Measurements from ENCODE around the gene TEX2. TPM values are rescaled to one million over a fixed set of nuclear protein-coding genes. Genes with fewer than 3 reads are reported as not detected.

The TEX2 gene
- total RNA-seq, 6 donors from 2014 or later = 42.3 to 96.1 (median 53.4) TPM

- Histone ChIP-seq H3K9me3 (no peaks in the 10 kb centered on the region), H3K27ac (peak overlapping the region; percentile 32 to 69 (median 58)), H3K27me3 (no peaks in the 10 kb centered on the region), H3K4me1 (peaks cover 53 to 72% (median 61%) of the 10 kb centered on the region in 4 donors), H3K4me3 (no peak overlapping the region), H3K36me3 (no peaks in the 10 kb centered on the region)
- TF ChIP-seq POLR2AphosphoS5 (IDR thresholded peaks at IDR 0.05) = peak in 1 of 2 donors; percentile 57
- TF ChIP-seq, protein P1, sequence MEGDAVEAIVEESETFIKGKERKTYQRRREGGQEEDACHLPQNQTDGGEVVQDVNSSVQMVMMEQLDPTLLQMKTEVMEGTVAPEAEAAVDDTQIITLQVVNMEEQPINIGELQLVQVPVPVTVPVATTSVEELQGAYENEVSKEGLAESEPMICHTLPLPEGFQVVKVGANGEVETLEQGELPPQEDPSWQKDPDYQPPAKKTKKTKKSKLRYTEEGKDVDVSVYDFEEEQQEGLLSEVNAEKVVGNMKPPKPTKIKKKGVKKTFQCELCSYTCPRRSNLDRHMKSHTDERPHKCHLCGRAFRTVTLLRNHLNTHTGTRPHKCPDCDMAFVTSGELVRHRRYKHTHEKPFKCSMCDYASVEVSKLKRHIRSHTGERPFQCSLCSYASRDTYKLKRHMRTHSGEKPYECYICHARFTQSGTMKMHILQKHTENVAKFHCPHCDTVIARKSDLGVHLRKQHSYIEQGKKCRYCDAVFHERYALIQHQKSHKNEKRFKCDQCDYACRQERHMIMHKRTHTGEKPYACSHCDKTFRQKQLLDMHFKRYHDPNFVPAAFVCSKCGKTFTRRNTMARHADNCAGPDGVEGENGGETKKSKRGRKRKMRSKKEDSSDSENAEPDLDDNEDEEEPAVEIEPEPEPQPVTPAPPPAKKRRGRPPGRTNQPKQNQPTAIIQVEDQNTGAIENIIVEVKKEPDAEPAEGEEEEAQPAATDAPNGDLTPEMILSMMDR (IDR thresholded peaks at IDR 0.05) = no peak
- TF ChIP-seq EP300 (IDR thresholded peaks at IDR 0.05) = peak in 1 of 4 donors; percentile 66
- ATAC-seq (ENCODE audit: low FRiP score in 2 of 2) (peak; percentile 45 to 71), DNase-seq (no peak)
- WGBS, 2 donors = 53 to 54% methylated on average over 7 of the region's 7 CpGs
Measured at GRCh38 chr17:64115822-64116534, 147.1 kb downstream of the TEX2 start.

DNA sequence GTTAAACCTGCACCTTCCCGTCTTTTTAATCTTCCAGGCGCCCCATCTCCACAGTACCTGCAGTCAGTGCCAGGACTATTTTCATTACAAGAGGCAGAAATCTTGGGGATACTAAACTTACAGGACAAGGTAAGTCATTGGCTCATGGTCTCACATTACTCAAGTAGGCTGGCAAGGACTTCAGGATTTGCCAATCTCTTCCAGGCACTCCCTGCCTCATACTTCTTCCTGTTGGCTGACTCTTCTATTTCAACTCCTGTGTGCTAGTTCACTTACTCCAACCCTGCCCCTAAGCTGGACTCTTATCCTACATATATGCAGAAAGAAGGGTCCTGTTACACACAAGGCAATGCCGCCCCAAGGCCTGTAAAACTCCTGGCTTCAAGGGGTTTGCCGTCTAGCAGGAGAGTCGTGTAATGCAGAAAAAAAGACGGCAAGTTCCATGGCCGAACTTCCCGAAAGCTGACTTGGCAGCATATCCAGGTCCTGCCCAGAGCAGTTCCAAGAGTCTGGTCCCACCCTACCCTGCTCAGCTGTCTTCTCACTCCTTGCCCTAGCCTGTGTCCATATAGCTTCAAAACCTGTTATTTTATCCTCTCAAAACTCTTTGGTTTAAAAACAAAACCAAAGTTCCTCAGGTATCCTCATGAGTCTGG is 147.9 kb downstream of the TEX2 start:
- H3K36me3 ChIP-seq = no peaks in the 10 kb centered on the region
- TF ChIP-seq, protein P1 (IDR thresholded peaks at IDR 0.05) = no peak
- TF ChIP-seq EP300 (IDR thresholded peaks at IDR 0.05) = peak in 1 of 4 donors; percentile 49
- WGBS, 2 donors = 66 to 79% methylated on average over 8 of the region's 8 CpGs
- ATAC-seq (ENCODE audit: low FRiP score in 2 of 2) (peak; percentile 50 to 80), DNase-seq (peak in 1 of 2 donors; percentile 74)
- no peaks in the 10 kb centered on the region for H3K9me3 ChIP-seq
- peaks cover 50 to 76% (median 58%) of the 10 kb centered on the region in 4 donors for H3K4me1 ChIP-seq
- no peaks in the 10 kb centered on the region for H3K27me3 ChIP-seq
- H3K27ac ChIP-seq = peak overlapping the region; percentile 32 to 69 (median 58)
- H3K4me3 ChIP-seq = peak overlapping the region in 1 of 4 donors; percentile 4

GRCh38 chr17:64113006-64113405 is 150.1 kb downstream of the TEX2 start:
- no peak for ATAC-seq (ENCODE audit: low FRiP score in 2 of 2)
- 97 to 98% methylated on average over 2 of the region's 2 CpGs for WGBS, 2 donors
- DNase-seq = no peak
- H3K36me3 ChIP-seq = no peaks in the 10 kb centered on the region
- peaks cover 32 to 63% (median 45%) of the 10 kb centered on the region in 4 donors for H3K4me1 ChIP-seq
- no peak overlapping the region for H3K4me3 ChIP-seq
- H3K27ac ChIP-seq = no peak overlapping the region
- H3K27me3 ChIP-seq = no peaks in the 10 kb centered on the region
- TF ChIP-seq, protein P1 (IDR thresholded peaks at IDR 0.05) = no peak
- TF ChIP-seq POLR2A (IDR thresholded peaks at IDR 0.05) (no peak), EP300 (IDR thresholded peaks at IDR 0.05) (no peak), POLR2AphosphoS5 (IDR thresholded peaks at IDR 0.05) (no peak)
- H3K9me3 ChIP-seq = no peaks in the 10 kb centered on the region

- Histone ChIP-seq H3K4me3 (no peak overlapping the region), H3K9me3 (no peaks in the 10 kb centered on the region), H3K27me3 (no peaks in the 10 kb centered on the region), H3K36me3 (no peaks in the 10 kb centered on the region), H3K27ac (no peak overlapping the region), H3K4me1 (peaks cover 36 to 63% (median 44%) of the 10 kb centered on the region in 4 donors)
- ATAC-seq (ENCODE audit: low FRiP score in 2 of 2) (no peak), DNase-seq (no peak)
- TF ChIP-seq EP300 (IDR thresholded peaks at IDR 0.05) (no peak), POLR2A (IDR thresholded peaks at IDR 0.05) (no peak), POLR2AphosphoS5 (IDR thresholded peaks at IDR 0.05) (no peak)
- TF ChIP-seq, protein P1 (IDR thresholded peaks at IDR 0.05) = no peak
- WGBS, 2 donors = 77% methylated on average over 4 of the region's 4 CpGs
Measured at GRCh38 chr17:64111831-64112230, 151.2 kb downstream of the TEX2 start.
